Measurements from ENCODE around the gene MRGPRF. TPM values are rescaled to one million over a fixed set of nuclear protein-coding genes. Genes with fewer than 3 reads are reported as not detected.

MRGPRF gene
- total RNA-seq, 3 donors from 2014 or later (not counting 1 experiment from before 2014, with no cell fraction given) = not detected

DNA sequence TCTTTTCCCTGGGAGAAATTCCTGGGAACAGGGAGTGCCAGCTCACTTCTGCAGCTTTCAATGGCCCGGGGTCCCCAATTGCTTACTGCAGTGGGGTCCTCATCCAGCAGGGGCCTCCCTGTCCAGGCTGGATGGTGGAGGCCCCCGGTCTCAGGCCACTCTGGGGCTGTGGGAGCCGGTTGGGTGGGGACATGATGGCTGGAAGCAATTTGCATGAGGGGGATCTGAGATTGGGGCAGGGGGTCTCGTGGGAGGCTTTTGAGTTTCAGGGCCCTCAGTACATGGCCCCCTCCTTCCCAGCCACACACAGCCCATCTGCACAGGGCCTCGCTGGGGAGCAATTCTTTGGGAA lies 57.5 kb downstream of the MRGPRF start:
- intact Hi-C loops (cut with micrococcal nuclease) = loop anchor here (5.0 kb wide), 1 partner anchor 137 kb away; no protein-coding TSS in a partner anchor
- Histone ChIP-seq H3K4me3 (ENCODE audit: low read length) (no peak overlapping the region), H3K9me3 (ENCODE audit: control insufficient read depth, insufficient read depth, low read length) (no peaks in the 10 kb centered on the region), H3K27me3 (ENCODE audit: control insufficient read depth, insufficient read depth, low read length) (no peaks in the 10 kb centered on the region), H3K36me3 (ENCODE audit: control insufficient read depth, insufficient read depth, low read length) (no peaks in the 10 kb centered on the region), H3K27ac (ENCODE audit: low read length) (no peak overlapping the region), H3K4me1 (ENCODE audit: control insufficient read depth, insufficient read depth, low read length) (peaks cover 12% of the 10 kb centered on the region)
- no peak for TF ChIP-seq CTCF (IDR thresholded peaks at IDR 0.05)
- H3K4me1 Mint-ChIP-seq = peaks cover 0 to 7% of the 10 kb centered on the region in 2 donors
- 22% methylated on average over 3 of the region's 5 CpGs for WGBS (ENCODE audit: insufficient coverage)
- H3K27ac Mint-ChIP-seq = no peak overlapping the region
- H3K36me3 Mint-ChIP-seq = no peaks in the 10 kb centered on the region
- H3K4me3 Mint-ChIP-seq = no peak overlapping the region
- H3K9me3 Mint-ChIP-seq = no peaks in the 10 kb centered on the region
- peaks cover 0 to 8% of the 10 kb centered on the region in 2 donors for H3K27me3 Mint-ChIP-seq (ENCODE audit: low read depth in 2 of 2)
- DNase-seq = no peak
- ATAC-seq = no peak

GRCh38 chr11:68954836-68955606 lies 58.0 kb downstream of the MRGPRF start:
- H3K27ac Mint-ChIP-seq = no peak overlapping the region
- H3K27ac ChIP-seq (ENCODE audit: low read length) = no peak overlapping the region
- peaks cover 12% of the 10 kb centered on the region for H3K4me1 ChIP-seq (ENCODE audit: control insufficient read depth, insufficient read depth, low read length)

More at GRCh38 chr11:68954836-68955606, 58.0 kb downstream of the MRGPRF start:
- intact Hi-C loops (cut with micrococcal nuclease) = loop anchor here (5.0 kb wide), 1 partner anchor 137 kb away; no protein-coding TSS in a partner anchor
- H3K4me1 Mint-ChIP-seq = peaks cover 0 to 7% of the 10 kb centered on the region in 2 donors
- H3K9me3 Mint-ChIP-seq = no peaks in the 10 kb centered on the region
- peaks cover 0 to 8% of the 10 kb centered on the region in 2 donors for H3K27me3 Mint-ChIP-seq (ENCODE audit: low read depth in 2 of 2)
- no peak overlapping the region for H3K4me3 Mint-ChIP-seq
- no peaks in the 10 kb centered on the region for H3K9me3 ChIP-seq (ENCODE audit: control insufficient read depth, insufficient read depth, low read length)
- no peak for TF ChIP-seq CTCF (IDR thresholded peaks at IDR 0.05)
- H3K27me3 ChIP-seq (ENCODE audit: control insufficient read depth, insufficient read depth, low read length) = no peaks in the 10 kb centered on the region
- no peaks in the 10 kb centered on the region for H3K36me3 Mint-ChIP-seq
- 37% methylated on average over 30 of the region's 30 CpGs for WGBS (ENCODE audit: insufficient coverage)
- no peak for DNase-seq
- no peak overlapping the region for H3K4me3 ChIP-seq (ENCODE audit: low read length)
- ATAC-seq = peak in 1 of 3 donors; percentile 39
- no peaks in the 10 kb centered on the region for H3K36me3 ChIP-seq (ENCODE audit: control insufficient read depth, insufficient read depth, low read length)

Other genes starting within 250 kb of the MRGPRF start
- gene CPT1A, start 171.3 kb downstream of the MRGPRF start, total RNA-seq = 100 to 1,000 TPM in 2 of 3 donors, 10 to 100 TPM in 1; 70.3 to 129 (median 100) TPM
- gene MRPL21, start 109.4 kb downstream of the MRGPRF start, total RNA-seq = 10 to 100 TPM; 39.0 to 47.4 (median 40.3) TPM
- gene IGHMBP2, start 109.4 kb downstream of the MRGPRF start, total RNA-seq = 10 to 100 TPM; 31.5 to 52.3 (median 48.5) TPM
- gene MRGPRD, start 32.3 kb downstream of the MRGPRF start, total RNA-seq = not detected
- gene TPCN2, start 35.7 kb upstream of the MRGPRF start, total RNA-seq = 10 to 100 TPM; 14.9 to 18.3 (median 18.2) TPM
- under 1 TPM; 0.23 to 0.42 (median 0.40) TPM for gene SMIM38, start 142.7 kb upstream of the MRGPRF start, total RNA-seq